GM18873 (cell line): Measurements from ENCODE around the gene GTF3C5.
"Not testable (repeated sequence)": the region's sequence is repeated elsewhere in the genome, so short reads cannot be mapped to it uniquely, and the experiment has no call there.

Source experiments
- ATAC-seq: cut with Tn5 transposase; IDR thresholded peaks from one replicate; pipeline ENCODE4 v1.9.1; 2021; ENCODE audit warnings: mild to moderate bottlenecking, moderate library complexity, moderate number of reproducible peaks; ENCODE audit not compliant: unreplicated experiment, low FRiP score

The GTF3C5 gene

GRCh38 chr9:133066181-133066983 is 35.6 kb downstream of the GTF3C5 start:
- ATAC-seq: no peak

- no peak for ATAC-seq
These were observed 36.2 kb downstream of the GTF3C5 start for GRCh38 chr9:133067006-133067405.

GRCh38 chr9:133067813-133068212 is 37.0 kb downstream of the GTF3C5 start:
- no peak for ATAC-seq

GRCh38 chr9:133068431-133068830 is 37.6 kb downstream of the GTF3C5 start:
- not testable (repeated sequence) for ATAC-seq

- ATAC-seq: not testable (repeated sequence)
These were observed 39.7 kb downstream of the GTF3C5 start for GRCh38 chr9:133070500-133070961.

GRCh38 chr9:133070985-133071384 is 40.2 kb downstream of the GTF3C5 start:
- not testable (repeated sequence) for ATAC-seq

GRCh38 chr9:133071484-133072150 is 40.8 kb downstream of the GTF3C5 start:
- ATAC-seq: no peak

GRCh38 chr9:133072210-133072609 is 41.4 kb downstream of the GTF3C5 start:
- ATAC-seq: not testable (repeated sequence)

- no peak for ATAC-seq
These were observed 42.6 kb downstream of the GTF3C5 start for GRCh38 chr9:133073086-133074014.

- no peak for ATAC-seq
These were observed 43.4 kb downstream of the GTF3C5 start for GRCh38 chr9:133074111-133074651.

- no peak for ATAC-seq
These were observed 45.3 kb downstream of the GTF3C5 start for GRCh38 chr9:133075925-133076630.

GRCh38 chr9:133076691-133077090 is 45.9 kb downstream of the GTF3C5 start:
- no peak for ATAC-seq

- ATAC-seq: no peak
These were observed 47.7 kb downstream of the GTF3C5 start for GRCh38 chr9:133078486-133078885.

GRCh38 chr9:133080161-133080560 is 49.4 kb downstream of the GTF3C5 start:
- no peak for ATAC-seq

GRCh38 chr9:133080786-133081779 is 50.3 kb downstream of the GTF3C5 start:
- ATAC-seq: not testable (repeated sequence)

GRCh38 chr9:133081957-133082644 is 51.3 kb downstream of the GTF3C5 start:
- ATAC-seq: not testable (repeated sequence)

GRCh38 chr9:133083688-133084087 is 52.9 kb downstream of the GTF3C5 start:
- not testable (repeated sequence) for ATAC-seq
